ENCODE measurements around the gene MCC.

The MCC gene

GRCh38 chr5:113170707-113171106 is 317.5 kb downstream of the MCC start:
- Histone ChIP-seq H3K9me2 (replicated peaks; ENCODE audit: insufficient read depth, low read length) (no peaks in the 10 kb centered on the region), H3K36me3 (ENCODE audit: low read length) (no peaks in the 10 kb centered on the region), H3F3A (ENCODE audit: insufficient read depth) (no peaks in the 10 kb centered on the region), H4K20me1 (ENCODE audit: low read depth, low read length) (no peaks in the 10 kb centered on the region), H3K4me2 (ENCODE audit: low read depth, low read length, poor library complexity, severe bottlenecking) (no peak overlapping the region), H3K27me3 (ENCODE audit: low read length) (no peaks in the 10 kb centered on the region), H3K27ac (ENCODE audit: low read depth, low read length) (no peak overlapping the region), H2AFZ (ENCODE audit: low read depth, low read length, severe bottlenecking) (no peak overlapping the region), H3K79me2 (ENCODE audit: insufficient read depth, low read length) (no peaks in the 10 kb centered on the region), H3K9me3 (ENCODE audit: insufficient read depth, low read length) (no peaks in the 10 kb centered on the region), H3K4me3 (ENCODE audit: insufficient read depth, low read length, poor library complexity, severe bottlenecking) (no peak overlapping the region), H3K9ac (ENCODE audit: low read length) (no peak overlapping the region)
- no peak for TF ChIP-seq CTCF (IDR thresholded peaks at IDR 0.05; ENCODE audit: insufficient read depth, low read length, poor library complexity, severe bottlenecking)
- TF ChIP-seq EZH2phosphoT487 (conservative IDR thresholded peaks at IDR 0.05; ENCODE audit: low read length), result no peak

DNA sequence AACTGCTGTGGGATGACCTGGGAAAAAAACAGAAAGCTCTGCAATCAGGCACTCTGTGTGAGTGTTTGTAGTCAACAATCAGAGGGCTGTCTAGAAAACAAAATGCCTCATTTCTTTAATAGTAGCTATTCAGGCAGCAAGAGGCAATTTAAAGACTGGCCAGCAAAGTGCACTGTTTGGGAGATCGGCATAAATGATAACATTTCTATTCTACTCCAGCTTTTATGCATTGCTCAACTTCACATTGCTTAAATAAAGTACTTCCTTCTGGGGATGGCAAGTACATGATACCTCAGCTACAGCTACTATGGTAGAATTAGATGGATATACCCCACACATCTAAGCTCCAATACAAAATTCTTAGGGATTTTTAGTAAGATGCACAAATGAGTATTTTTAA is 318.5 kb downstream of the MCC start:
- TF ChIP-seq EZH2phosphoT487 (conservative IDR thresholded peaks at IDR 0.05; ENCODE audit: low read length) (no peak), CTCF (IDR thresholded peaks at IDR 0.05; ENCODE audit: insufficient read depth, low read length, poor library complexity, severe bottlenecking) (no peak)
- Histone ChIP-seq H3K79me2 (ENCODE audit: insufficient read depth, low read length) (no peaks in the 10 kb centered on the region), H3F3A (ENCODE audit: insufficient read depth) (no peaks in the 10 kb centered on the region), H3K9me2 (replicated peaks; ENCODE audit: insufficient read depth, low read length) (no peaks in the 10 kb centered on the region), H3K4me3 (ENCODE audit: insufficient read depth, low read length, poor library complexity, severe bottlenecking) (no peak overlapping the region), H3K4me2 (ENCODE audit: low read depth, low read length, poor library complexity, severe bottlenecking) (no peak overlapping the region), H4K20me1 (ENCODE audit: low read depth, low read length) (no peaks in the 10 kb centered on the region), H3K36me3 (ENCODE audit: low read length) (no peaks in the 10 kb centered on the region), H3K9me3 (ENCODE audit: insufficient read depth, low read length) (no peaks in the 10 kb centered on the region), H3K27ac (ENCODE audit: low read depth, low read length) (no peak overlapping the region), H3K9ac (ENCODE audit: low read length) (no peak overlapping the region), H3K27me3 (ENCODE audit: low read length) (no peaks in the 10 kb centered on the region), H2AFZ (ENCODE audit: low read depth, low read length, severe bottlenecking) (no peak overlapping the region)

DNA sequence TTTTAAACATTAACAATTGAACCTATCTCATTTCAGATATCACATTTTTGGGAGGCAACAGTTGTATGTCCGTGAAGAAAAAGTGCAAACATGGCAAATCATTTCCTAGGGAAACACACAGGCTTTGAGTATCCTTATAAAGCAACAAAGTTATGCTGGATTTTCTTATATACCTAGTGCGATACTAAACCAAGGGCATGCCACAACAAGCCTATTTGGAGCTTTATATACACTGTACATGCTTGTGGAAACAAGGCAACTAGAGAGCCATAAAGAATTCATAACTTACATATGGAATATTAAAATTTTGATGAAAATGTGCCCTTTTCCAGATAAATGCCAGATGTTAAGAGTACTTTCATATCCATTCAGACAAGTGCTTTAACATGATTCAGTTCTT is 320.3 kb downstream of the MCC start:
- no peaks in the 10 kb centered on the region for H4K20me1 ChIP-seq (ENCODE audit: low read depth, low read length)
- no peaks in the 10 kb centered on the region for H3K36me3 ChIP-seq (ENCODE audit: low read length)
- H3F3A ChIP-seq (ENCODE audit: insufficient read depth), result no peaks in the 10 kb centered on the region
- H3K4me3 ChIP-seq (ENCODE audit: insufficient read depth, low read length, poor library complexity, severe bottlenecking), result no peak overlapping the region
- H3K4me2 ChIP-seq (ENCODE audit: low read depth, low read length, poor library complexity, severe bottlenecking), result no peak overlapping the region
- H3K27me3 ChIP-seq (ENCODE audit: low read length), result no peaks in the 10 kb centered on the region
- H3K79me2 ChIP-seq (ENCODE audit: insufficient read depth, low read length), result no peaks in the 10 kb centered on the region
- H3K9me2 ChIP-seq (replicated peaks; ENCODE audit: insufficient read depth, low read length), result no peaks in the 10 kb centered on the region
- no peak overlapping the region for H2AFZ ChIP-seq (ENCODE audit: low read depth, low read length, severe bottlenecking)
- no peak overlapping the region for H3K27ac ChIP-seq (ENCODE audit: low read depth, low read length)
- TF ChIP-seq EZH2phosphoT487 (conservative IDR thresholded peaks at IDR 0.05; ENCODE audit: low read length), result no peak
- TF ChIP-seq CTCF (IDR thresholded peaks at IDR 0.05; ENCODE audit: insufficient read depth, low read length, poor library complexity, severe bottlenecking), result no peak
- no peaks in the 10 kb centered on the region for H3K9me3 ChIP-seq (ENCODE audit: insufficient read depth, low read length)
- no peak overlapping the region for H3K9ac ChIP-seq (ENCODE audit: low read length)
